ENCODE data around the gene MSANTD7. TPM values are rescaled to one million over a fixed set of nuclear protein-coding genes. Genes with fewer than 3 reads are reported as not detected.
"Not testable (repeated sequence)": the region's sequence is repeated elsewhere in the genome, so short reads cannot be mapped to it uniquely, and the experiment has no call there.

Gene MSANTD7
- total RNA-seq, 1 experiment from 2014 or later: 25.2 TPM

DNA sequence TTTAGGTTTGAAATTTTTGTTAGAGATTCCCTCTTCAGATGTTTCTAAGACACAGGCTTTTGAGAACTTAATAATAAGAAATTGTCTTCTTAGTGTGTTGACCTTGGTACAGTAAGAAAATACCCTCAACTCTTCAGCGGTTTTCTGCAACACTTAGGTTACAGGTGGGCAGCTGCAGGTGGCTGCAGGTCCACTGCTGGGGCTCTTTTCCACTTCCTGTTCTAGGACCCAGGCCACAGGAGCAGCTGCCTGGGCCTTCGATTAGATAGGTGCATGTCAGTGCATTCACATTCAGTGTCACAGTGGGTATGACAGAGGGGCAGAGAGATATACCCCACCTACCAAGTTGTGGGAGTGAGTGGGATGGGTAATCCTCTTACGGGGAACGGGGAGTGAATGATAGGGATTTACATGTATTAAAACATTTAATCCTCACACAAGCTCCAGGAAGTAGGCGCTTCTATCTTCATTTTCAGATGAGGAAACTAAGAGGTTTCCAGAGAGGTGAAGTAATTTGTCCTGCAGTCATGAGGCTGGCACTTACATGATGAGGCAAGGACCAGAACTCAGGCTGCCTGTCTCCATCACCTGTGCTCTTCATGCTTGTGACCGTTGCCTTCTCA is 20.3 kb downstream of the MSANTD7 start:
- Histone ChIP-seq H3K9me3 (replicated peaks) (no peaks in the 10 kb centered on the region), H3K27ac (no peak overlapping the region), H3K36me3 (peaks cover 12% of the 10 kb centered on the region), H3K4me3 (no peak overlapping the region), H3K4me1 (no peaks in the 10 kb centered on the region), H3K27me3 (no peaks in the 10 kb centered on the region)
- no peak for DNase-seq

DNA sequence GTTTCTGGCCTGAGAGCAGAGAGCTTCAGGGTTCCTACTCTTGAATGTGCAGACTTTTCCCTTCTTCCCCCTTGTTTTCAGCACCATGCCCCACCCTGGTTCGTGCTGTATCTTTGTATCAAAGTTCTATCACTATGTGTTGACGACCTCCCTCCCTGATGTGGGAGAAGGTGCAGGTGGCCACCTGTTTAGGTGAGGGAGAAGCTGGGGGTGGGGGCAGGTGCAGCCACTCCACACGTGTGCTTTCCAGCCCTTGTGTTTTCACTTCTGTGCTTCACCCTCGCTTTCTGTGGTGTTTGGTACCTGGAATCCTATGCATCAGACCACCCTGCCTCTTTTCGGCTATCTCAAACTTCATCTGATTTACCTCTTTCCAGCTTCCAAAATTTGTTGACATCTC is 20.9 kb downstream of the MSANTD7 start:
- H3K27ac ChIP-seq: no peak overlapping the region
- DNase-seq: no peak
- no peaks in the 10 kb centered on the region for H3K27me3 ChIP-seq
- no peaks in the 10 kb centered on the region for H3K4me1 ChIP-seq
- H3K9me3 ChIP-seq (replicated peaks): no peaks in the 10 kb centered on the region
- H3K36me3 ChIP-seq: peaks cover 12% of the 10 kb centered on the region; the same call in 1 of the 2 replicates
- no peak overlapping the region for H3K4me3 ChIP-seq

GRCh38 chr10:14859775-14860174 is 21.7 kb downstream of the MSANTD7 start:
- H3K36me3 ChIP-seq: peaks cover 13% of the 10 kb centered on the region
- no peaks in the 10 kb centered on the region for H3K9me3 ChIP-seq (replicated peaks)
- no peak for DNase-seq
- H3K4me3 ChIP-seq: no peak overlapping the region
- H3K27me3 ChIP-seq: no peaks in the 10 kb centered on the region
- no peaks in the 10 kb centered on the region for H3K4me1 ChIP-seq
- no peak overlapping the region for H3K27ac ChIP-seq

DNA sequence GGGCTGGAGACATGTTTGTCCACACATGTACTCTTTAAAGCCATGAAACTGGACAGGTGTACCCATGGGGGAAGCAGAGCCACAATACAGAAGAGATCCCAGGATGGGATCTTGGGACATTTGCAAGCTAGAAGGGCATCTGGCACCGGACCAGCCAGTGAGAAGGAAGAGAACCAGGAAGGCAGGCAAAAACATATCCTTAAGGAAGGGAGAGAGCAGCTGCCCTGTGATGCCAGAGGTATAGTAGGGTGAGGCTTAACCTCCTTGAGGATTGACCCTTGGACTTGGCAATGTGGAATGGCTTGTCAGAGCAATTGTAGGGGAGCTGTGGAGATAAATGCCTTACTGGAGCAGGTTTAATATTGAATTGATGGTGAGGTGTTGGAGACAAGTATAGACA is 22.7 kb downstream of the MSANTD7 start:
- H3K4me1 ChIP-seq: no peaks in the 10 kb centered on the region
- no peak for DNase-seq

DNA sequence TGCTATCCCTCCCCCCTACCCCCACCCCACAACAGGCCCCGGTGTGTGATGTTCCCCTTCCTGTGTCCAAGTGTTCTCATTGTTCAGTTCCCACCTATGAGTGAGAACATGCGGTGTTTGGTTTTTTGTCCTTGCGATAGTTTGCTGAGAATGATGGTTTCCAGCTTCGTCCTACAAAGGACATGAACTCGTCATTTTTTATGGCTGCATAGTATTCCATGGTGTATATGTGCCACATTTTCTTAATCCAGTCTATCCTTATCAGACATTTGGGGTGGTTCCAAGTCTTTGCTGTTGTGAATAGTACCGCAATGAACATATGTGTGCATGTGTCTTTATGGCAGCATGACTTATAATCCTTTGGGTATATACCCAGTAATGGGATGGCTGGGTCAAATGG is 26.4 kb downstream of the MSANTD7 start:
- not testable (repeated sequence) for DNase-seq; H3K4me3 ChIP-seq; H3K4me1 ChIP-seq; H3K27me3 ChIP-seq; H3K9me3 ChIP-seq (replicated peaks); H3K27ac ChIP-seq
- peaks cover 14% of the 10 kb centered on the region for H3K36me3 ChIP-seq

More for the DNA sequence above, 22.7 kb downstream of the MSANTD7 start:
- Histone ChIP-seq H3K27me3 (no peaks in the 10 kb centered on the region), H3K4me3 (no peak overlapping the region), H3K27ac (no peak overlapping the region), H3K36me3 (peaks cover 10% of the 10 kb centered on the region), H3K9me3 (replicated peaks) (no peaks in the 10 kb centered on the region)

GRCh38 chr10:14864871-14865270 is 26.8 kb downstream of the MSANTD7 start:
- not testable (repeated sequence) for H3K4me1 ChIP-seq; DNase-seq; H3K27me3 ChIP-seq; H3K9me3 ChIP-seq (replicated peaks); H3K4me3 ChIP-seq; H3K27ac ChIP-seq
- peaks cover 17% of the 10 kb centered on the region for H3K36me3 ChIP-seq

DNA sequence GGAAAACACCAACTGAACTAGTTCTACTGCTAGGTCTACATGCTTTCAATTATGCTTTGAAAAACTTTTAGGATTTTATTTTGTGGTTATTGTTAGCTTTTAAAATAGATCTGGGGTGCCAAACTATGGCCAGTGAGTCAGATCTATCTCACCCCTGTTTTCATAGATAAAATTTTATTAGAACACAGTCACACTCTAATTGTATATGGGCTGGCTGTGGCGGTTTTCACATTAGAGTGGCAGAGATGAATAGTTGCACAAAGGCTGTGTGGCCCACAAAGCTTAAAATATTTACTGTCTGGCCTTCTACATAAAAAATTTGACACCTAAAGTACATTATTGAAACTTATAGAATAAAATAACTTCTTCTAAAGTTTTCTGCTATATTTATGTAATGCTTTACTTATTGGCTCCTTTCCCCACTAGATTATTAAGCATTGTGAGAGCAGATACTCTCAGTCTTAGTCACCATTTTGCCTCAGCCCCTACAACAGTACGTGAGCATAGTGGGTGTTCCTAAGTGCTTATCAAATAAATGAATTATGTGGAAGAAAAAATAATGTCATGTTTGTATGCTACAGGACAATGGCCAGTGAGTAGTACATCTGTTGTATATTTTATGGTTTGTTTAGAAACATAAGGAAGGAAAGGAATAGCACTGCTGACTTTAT is 35.1 kb downstream of the MSANTD7 start:
- no peaks in the 10 kb centered on the region for H3K4me1 ChIP-seq
- no peaks in the 10 kb centered on the region for H3K9me3 ChIP-seq (replicated peaks)
- no peak for DNase-seq
- H3K27me3 ChIP-seq: no peaks in the 10 kb centered on the region
- H3K4me3 ChIP-seq: no peak overlapping the region
- no peak overlapping the region for H3K27ac ChIP-seq
- peaks cover 24% of the 10 kb centered on the region for H3K36me3 ChIP-seq

- no peak for DNase-seq
- Histone ChIP-seq H3K27ac (no peak overlapping the region), H3K4me3 (no peak overlapping the region), H3K27me3 (no peaks in the 10 kb centered on the region), H3K4me1 (no peaks in the 10 kb centered on the region), H3K9me3 (replicated peaks) (no peaks in the 10 kb centered on the region), H3K36me3 (peaks cover 8% of the 10 kb centered on the region)
Observed at GRCh38 chr10:14875941-14876340, 37.8 kb downstream of the MSANTD7 start.

- H3K27me3 ChIP-seq: no peaks in the 10 kb centered on the region
- no peaks in the 10 kb centered on the region for H3K4me1 ChIP-seq
- no peak overlapping the region for H3K4me3 ChIP-seq
- no peak for DNase-seq
- no peaks in the 10 kb centered on the region for H3K9me3 ChIP-seq (replicated peaks)
- peaks cover 7% of the 10 kb centered on the region for H3K36me3 ChIP-seq
- no peak overlapping the region for H3K27ac ChIP-seq
Observed at GRCh38 chr10:14876764-14877163, 38.7 kb downstream of the MSANTD7 start.

DNA sequence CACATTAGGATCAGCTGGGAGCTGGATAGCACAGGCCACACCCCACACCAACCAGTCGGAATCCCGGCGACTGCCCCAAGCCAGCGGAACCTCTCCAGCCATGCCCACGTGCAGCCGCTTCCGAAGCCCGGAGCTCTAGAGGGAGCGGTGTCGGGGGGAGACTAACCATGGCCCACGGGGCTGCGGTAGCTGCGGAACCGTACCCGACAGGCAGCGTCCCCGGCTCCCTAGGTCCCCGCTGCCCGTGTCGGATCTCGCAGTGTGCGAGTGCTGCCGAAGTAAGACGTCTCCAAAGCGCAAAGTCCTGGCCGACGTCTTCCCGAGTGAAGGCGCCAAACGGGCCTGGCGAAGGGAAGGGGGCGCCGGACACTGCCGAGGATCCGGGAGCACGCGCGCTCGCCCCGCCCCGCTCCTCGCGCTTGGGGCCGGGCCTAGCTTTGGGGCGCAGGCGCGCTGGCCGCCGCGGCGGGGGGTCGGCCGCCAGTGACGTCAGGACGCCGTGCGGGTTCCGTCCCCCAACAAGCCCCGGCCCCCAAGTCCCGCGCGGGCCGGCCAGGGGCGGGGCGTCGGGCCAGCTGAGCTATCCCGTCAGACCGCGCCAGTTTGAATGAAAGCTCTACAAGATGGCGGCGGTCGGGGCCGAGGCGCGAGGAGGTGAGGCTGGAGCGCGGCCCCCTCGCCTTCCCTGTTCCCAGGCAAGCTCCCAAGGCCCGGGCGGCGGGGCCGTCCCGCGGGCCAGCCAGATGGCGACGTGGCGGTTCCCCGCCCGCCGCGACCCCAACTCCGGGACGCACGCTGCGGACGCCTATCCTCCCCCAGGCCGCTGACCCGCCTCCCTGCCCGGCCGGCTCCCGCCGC is 40.4 kb downstream of the MSANTD7 start, which contains the start of gene SUV39H2:
Gene SUV39H2, plus strand, starts transcription at position 601 of the 858 bp plus-strand sequence. Its CDS starts 23 bp downstream, at position 624.
- H3K36me3 ChIP-seq: peaks cover 7% of the 10 kb centered on the region
- H3K9me3 ChIP-seq (replicated peaks): no peaks in the 10 kb centered on the region
- no peaks in the 10 kb centered on the region for H3K27me3 ChIP-seq
- peak; percentile 92 to 93 for DNase-seq
- H3K4me1 ChIP-seq: no peaks in the 10 kb centered on the region
- H3K4me3 ChIP-seq: peak within 1 kb of the TSS; percentile 90
- peak within 1 kb of the TSS; percentile 89 for H3K27ac ChIP-seq

GRCh38 chr10:14879124-14879927 is 41.2 kb downstream of the MSANTD7 start:
- Histone ChIP-seq H3K27ac (peak overlapping the region; percentile 89), H3K4me1 (no peaks in the 10 kb centered on the region), H3K9me3 (replicated peaks) (no peaks in the 10 kb centered on the region), H3K36me3 (peaks cover 9% of the 10 kb centered on the region), H3K4me3 (peak overlapping the region; percentile 90), H3K27me3 (no peaks in the 10 kb centered on the region)
- peak; percentile 27 to 40 for DNase-seq

DNA sequence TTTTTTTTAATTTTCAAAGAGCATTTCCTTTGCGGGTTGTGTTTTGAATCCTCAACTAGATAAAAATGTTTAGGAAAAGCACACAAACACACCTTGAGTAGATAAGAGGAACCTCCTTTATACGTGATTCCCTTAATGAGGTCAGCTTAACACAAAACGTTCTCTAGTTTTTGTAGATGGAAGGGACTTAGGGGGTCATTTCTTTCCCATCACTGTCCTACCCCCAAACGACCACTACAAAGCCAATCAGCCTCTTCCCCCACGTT is 41.8 kb downstream of the MSANTD7 start:
- H3K27me3 ChIP-seq: no peaks in the 10 kb centered on the region
- no peaks in the 10 kb centered on the region for H3K9me3 ChIP-seq (replicated peaks)
- H3K4me1 ChIP-seq: no peaks in the 10 kb centered on the region
- peaks cover 14% of the 10 kb centered on the region for H3K36me3 ChIP-seq
- H3K4me3 ChIP-seq: peak overlapping the region; percentile 90
- peak overlapping the region; percentile 89; the same call in 1 of the 2 replicates for H3K27ac ChIP-seq
- peak in 1 of 2 experiments; percentile 18 for DNase-seq

- Histone ChIP-seq H3K9me3 (replicated peaks) (no peaks in the 10 kb centered on the region), H3K27me3 (no peaks in the 10 kb centered on the region), H3K27ac (no peak overlapping the region), H3K4me3 (peak overlapping the region; percentile 90), H3K4me1 (no peaks in the 10 kb centered on the region), H3K36me3 (peaks cover 14% of the 10 kb centered on the region)
- DNase-seq: no peak
Observed at GRCh38 chr10:14880229-14880628, 42.1 kb downstream of the MSANTD7 start.

GRCh38 chr10:14884082-14884481 is 46.0 kb downstream of the MSANTD7 start:
- Histone ChIP-seq H3K27ac (no peak overlapping the region), H3K36me3 (peaks cover 30% of the 10 kb centered on the region), H3K4me1 (no peaks in the 10 kb centered on the region), H3K9me3 (replicated peaks) (no peaks in the 10 kb centered on the region), H3K27me3 (no peaks in the 10 kb centered on the region), H3K4me3 (no peak overlapping the region)
- DNase-seq: no peak

All from SJCRH30 (cell line).